Cardiac fibroblast (primary cell): Measurements from ENCODE around the gene ABCD4.

ENCODE experiments used
- DNase-seq, 2 donors: peaks; one replicate each; pipeline versions ENCODE4 v3.0.0 to v3.0.0-alpha.2; 2010; ENCODE audit warnings: low read depth in 2 of 2
- H3K4me3 ChIP-seq, 2 donors: replicated peaks in 1 of 2; 1 replicate in 1 of 2; 2 replicates in 1 of 2; pipeline ENCODE4 v1.5.1; 2011; ENCODE audit warnings: low read depth in 2 of 2, low read length in 2 of 2, mild to moderate bottlenecking in 2 of 2, moderate library complexity in 1 of 2
- TF ChIP-seq, protein P1 (sequence below): IDR thresholded peaks from one replicate; pipeline ENCODE4 v1.5.1; 2011; ENCODE audit warnings: low read depth, mild to moderate bottlenecking, low read length, inconsistent platforms

ABCD4 gene

GRCh38 chr14:74249433-74250375 is 53.0 kb downstream of the ABCD4 start:
- DNase-seq, result no peak
- TF ChIP-seq, protein P1, sequence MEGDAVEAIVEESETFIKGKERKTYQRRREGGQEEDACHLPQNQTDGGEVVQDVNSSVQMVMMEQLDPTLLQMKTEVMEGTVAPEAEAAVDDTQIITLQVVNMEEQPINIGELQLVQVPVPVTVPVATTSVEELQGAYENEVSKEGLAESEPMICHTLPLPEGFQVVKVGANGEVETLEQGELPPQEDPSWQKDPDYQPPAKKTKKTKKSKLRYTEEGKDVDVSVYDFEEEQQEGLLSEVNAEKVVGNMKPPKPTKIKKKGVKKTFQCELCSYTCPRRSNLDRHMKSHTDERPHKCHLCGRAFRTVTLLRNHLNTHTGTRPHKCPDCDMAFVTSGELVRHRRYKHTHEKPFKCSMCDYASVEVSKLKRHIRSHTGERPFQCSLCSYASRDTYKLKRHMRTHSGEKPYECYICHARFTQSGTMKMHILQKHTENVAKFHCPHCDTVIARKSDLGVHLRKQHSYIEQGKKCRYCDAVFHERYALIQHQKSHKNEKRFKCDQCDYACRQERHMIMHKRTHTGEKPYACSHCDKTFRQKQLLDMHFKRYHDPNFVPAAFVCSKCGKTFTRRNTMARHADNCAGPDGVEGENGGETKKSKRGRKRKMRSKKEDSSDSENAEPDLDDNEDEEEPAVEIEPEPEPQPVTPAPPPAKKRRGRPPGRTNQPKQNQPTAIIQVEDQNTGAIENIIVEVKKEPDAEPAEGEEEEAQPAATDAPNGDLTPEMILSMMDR, result no peak
- H3K4me3 ChIP-seq, result no peak overlapping the region

- no peak for DNase-seq
- no peak overlapping the region for H3K4me3 ChIP-seq
- TF ChIP-seq, protein P1, result no peak
These were observed 54.7 kb downstream of the ABCD4 start for GRCh38 chr14:74248017-74248416.

GRCh38 chr14:74246542-74246941 is 56.2 kb downstream of the ABCD4 start:
- H3K4me3 ChIP-seq, result no peak overlapping the region
- no peak for DNase-seq
- TF ChIP-seq, protein P1, result no peak

DNA sequence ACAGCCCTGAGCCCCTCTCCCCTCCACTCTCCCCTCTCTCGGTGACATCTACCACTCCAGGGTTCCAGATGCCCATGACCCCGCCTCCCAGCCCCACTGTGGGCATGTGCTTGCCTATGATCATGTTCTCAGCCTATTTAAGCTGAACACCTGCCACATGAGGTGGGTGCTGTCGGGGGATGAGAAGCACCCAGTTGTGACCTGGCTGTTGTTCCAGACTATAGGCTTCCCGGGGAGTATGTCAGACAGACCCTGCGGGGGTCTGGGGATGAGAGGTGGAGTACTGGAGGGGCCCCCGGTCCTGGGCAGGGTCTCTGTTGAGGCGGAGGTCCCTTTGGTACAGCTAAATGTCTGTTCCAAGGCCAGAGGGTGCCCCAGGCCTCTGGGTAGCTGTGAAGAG is 57.4 kb downstream of the ABCD4 start:
- no peak for DNase-seq
- H3K4me3 ChIP-seq, result no peak overlapping the region
- TF ChIP-seq, protein P1, result no peak

DNA sequence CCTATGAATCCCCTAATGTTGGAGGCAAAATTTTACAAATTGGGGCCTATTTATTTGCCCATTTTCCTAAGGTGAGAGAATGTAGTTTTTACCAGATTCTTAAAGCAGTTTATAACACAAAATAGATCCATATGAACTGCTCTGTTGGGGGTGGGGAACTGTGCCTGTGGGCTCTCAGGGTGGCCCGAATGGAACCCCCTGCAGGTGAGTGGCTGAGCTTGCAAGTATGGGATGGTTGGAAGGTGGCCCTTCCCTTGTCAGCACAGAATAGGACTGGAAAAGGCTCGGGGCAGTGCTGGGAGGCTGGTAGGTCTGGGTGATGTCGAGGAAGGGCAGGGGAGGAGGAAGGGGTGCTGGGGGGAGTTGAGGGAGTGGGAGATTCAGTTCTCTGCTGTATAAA is 58.6 kb downstream of the ABCD4 start:
- DNase-seq, result no peak
- TF ChIP-seq, protein P1, result no peak
- no peak overlapping the region for H3K4me3 ChIP-seq

GRCh38 chr14:74243051-74243450 is 59.7 kb downstream of the ABCD4 start:
- no peak for DNase-seq
- no peak overlapping the region for H3K4me3 ChIP-seq
- TF ChIP-seq, protein P1, result no peak

- no peak overlapping the region for H3K4me3 ChIP-seq
- TF ChIP-seq, protein P1, result no peak
- DNase-seq, result no peak
These were observed 60.0 kb downstream of the ABCD4 start for GRCh38 chr14:74242780-74243042.
